Measurements from ENCODE around the gene CYTH1.

Gene CYTH1

GRCh38 chr17:78824240-78824639 lies 42.2 kb upstream of the CYTH1 start:
- H4K20me1 ChIP-seq (ENCODE audit: insufficient read depth, low read length): no peaks in the 10 kb centered on the region
- H3K4me1 ChIP-seq (ENCODE audit: insufficient read depth, low read length, severe bottlenecking): peaks cover 4% of the 10 kb centered on the region
- no peak overlapping the region for H3K27ac ChIP-seq (ENCODE audit: low read depth, low read length, poor library complexity, severe bottlenecking)
- H3K36me3 ChIP-seq (ENCODE audit: insufficient read depth, low read length): peaks cover 93% of the 10 kb centered on the region
- H3K79me2 ChIP-seq (ENCODE audit: insufficient read depth, low read length): no peaks in the 10 kb centered on the region
- H3K9ac ChIP-seq (ENCODE audit: low read length): no peak overlapping the region
- TF ChIP-seq EZH2 (IDR thresholded peaks at IDR 0.05; ENCODE audit: borderline replicate concordance, low read length): no peak
- no peak for TF ChIP-seq CTCF (IDR thresholded peaks at IDR 0.05; ENCODE audit: low read length)
- no peak overlapping the region for H2AFZ ChIP-seq (ENCODE audit: low read length)
- no peaks in the 10 kb centered on the region for H3K9me3 ChIP-seq (ENCODE audit: low read length)
- H3K4me3 ChIP-seq (ENCODE audit: low read depth, low read length, poor library complexity, severe bottlenecking): no peak overlapping the region
- no peaks in the 10 kb centered on the region for H3K9me2 ChIP-seq (ENCODE audit: low read depth, low read length)
- no peaks in the 10 kb centered on the region for H3K27me3 ChIP-seq (ENCODE audit: insufficient read depth, low read length)
- H3K4me2 ChIP-seq (ENCODE audit: low read length): no peak overlapping the region
- H3F3A ChIP-seq (ENCODE audit: insufficient read depth, low read length): no peaks in the 10 kb centered on the region

GRCh38 chr17:78823282-78824046 lies 41.4 kb upstream of the CYTH1 start:
- Histone ChIP-seq H3F3A (ENCODE audit: insufficient read depth, low read length) (no peaks in the 10 kb centered on the region), H3K4me2 (ENCODE audit: low read length) (no peak overlapping the region), H3K9me3 (ENCODE audit: low read length) (no peaks in the 10 kb centered on the region), H3K79me2 (ENCODE audit: insufficient read depth, low read length) (no peaks in the 10 kb centered on the region), H3K4me1 (ENCODE audit: insufficient read depth, low read length, severe bottlenecking) (peaks cover 4% of the 10 kb centered on the region), H4K20me1 (ENCODE audit: insufficient read depth, low read length) (no peaks in the 10 kb centered on the region), H3K27ac (ENCODE audit: low read depth, low read length, poor library complexity, severe bottlenecking) (no peak overlapping the region), H3K4me3 (ENCODE audit: low read depth, low read length, poor library complexity, severe bottlenecking) (no peak overlapping the region), H3K27me3 (ENCODE audit: insufficient read depth, low read length) (no peaks in the 10 kb centered on the region), H3K36me3 (ENCODE audit: insufficient read depth, low read length) (peaks cover 93% of the 10 kb centered on the region), H2AFZ (ENCODE audit: low read length) (no peak overlapping the region), H3K9me2 (ENCODE audit: low read depth, low read length) (no peaks in the 10 kb centered on the region), H3K9ac (ENCODE audit: low read length) (no peak overlapping the region)
- TF ChIP-seq EZH2 (IDR thresholded peaks at IDR 0.05; ENCODE audit: borderline replicate concordance, low read length) (no peak), CTCF (IDR thresholded peaks at IDR 0.05; ENCODE audit: low read length) (peak; percentile 16; the same call in 1 of the 2 replicates)

- no peak for TF ChIP-seq EZH2 (IDR thresholded peaks at IDR 0.05; ENCODE audit: borderline replicate concordance, low read length)
- TF ChIP-seq CTCF (IDR thresholded peaks at IDR 0.05; ENCODE audit: low read length): no peak
- Histone ChIP-seq H3K9me3 (ENCODE audit: low read length) (no peaks in the 10 kb centered on the region), H3K4me2 (ENCODE audit: low read length) (no peak overlapping the region), H3K36me3 (ENCODE audit: insufficient read depth, low read length) (peaks cover 93% of the 10 kb centered on the region), H2AFZ (ENCODE audit: low read length) (no peak overlapping the region), H3K79me2 (ENCODE audit: insufficient read depth, low read length) (no peaks in the 10 kb centered on the region), H3K9ac (ENCODE audit: low read length) (no peak overlapping the region), H3K27ac (ENCODE audit: low read depth, low read length, poor library complexity, severe bottlenecking) (no peak overlapping the region), H3K27me3 (ENCODE audit: insufficient read depth, low read length) (no peaks in the 10 kb centered on the region), H4K20me1 (ENCODE audit: insufficient read depth, low read length) (no peaks in the 10 kb centered on the region), H3K4me3 (ENCODE audit: low read depth, low read length, poor library complexity, severe bottlenecking) (no peak overlapping the region), H3F3A (ENCODE audit: insufficient read depth, low read length) (no peaks in the 10 kb centered on the region), H3K9me2 (ENCODE audit: low read depth, low read length) (no peaks in the 10 kb centered on the region), H3K4me1 (ENCODE audit: insufficient read depth, low read length, severe bottlenecking) (peaks cover 3% of the 10 kb centered on the region)
Measured at GRCh38 chr17:78822552-78822951, 40.5 kb upstream of the CYTH1 start.
